GM06990 (cell line): ENCODE measurements around the gene ZNF26.
"Not testable (repeated sequence)": the region's sequence is repeated elsewhere in the genome, so short reads cannot be mapped to it uniquely, and the experiment has no call there.

Source experiments
- DNase-seq: peaks from one replicate; pipeline ENCODE4 v3.0.0-alpha.2; 2011; ENCODE audit not compliant: insufficient read length; ENCODE audit errors: extremely low read depth
- H3K27me3 ChIP-seq: replicated peaks from 2 replicates; pipeline ENCODE4 v1.6.0; 2011; ENCODE audit warnings: low read length; ENCODE audit not compliant: control insufficient read depth, insufficient read depth
- H3K36me3 ChIP-seq: 2 replicates; pipeline ENCODE4 v1.5.1; 2011; ENCODE audit warnings: low read length; ENCODE audit not compliant: control insufficient read depth, insufficient read depth
- H3K4me3 ChIP-seq: replicated peaks from 2 replicates; pipeline ENCODE4 v1.5.1; 2011; ENCODE audit warnings: low read depth, mild to moderate bottlenecking, control low read depth, low read length
- TF ChIP-seq, protein P1 (sequence below): IDR thresholded peaks from 2 replicates; pipeline ENCODE4 v1.5.1; 2011; ENCODE audit warnings: low read length, control low read depth, mild to moderate bottlenecking, inconsistent platforms; ENCODE audit not compliant: insufficient read depth, poor library complexity, severe bottlenecking

The ZNF26 gene

DNA sequence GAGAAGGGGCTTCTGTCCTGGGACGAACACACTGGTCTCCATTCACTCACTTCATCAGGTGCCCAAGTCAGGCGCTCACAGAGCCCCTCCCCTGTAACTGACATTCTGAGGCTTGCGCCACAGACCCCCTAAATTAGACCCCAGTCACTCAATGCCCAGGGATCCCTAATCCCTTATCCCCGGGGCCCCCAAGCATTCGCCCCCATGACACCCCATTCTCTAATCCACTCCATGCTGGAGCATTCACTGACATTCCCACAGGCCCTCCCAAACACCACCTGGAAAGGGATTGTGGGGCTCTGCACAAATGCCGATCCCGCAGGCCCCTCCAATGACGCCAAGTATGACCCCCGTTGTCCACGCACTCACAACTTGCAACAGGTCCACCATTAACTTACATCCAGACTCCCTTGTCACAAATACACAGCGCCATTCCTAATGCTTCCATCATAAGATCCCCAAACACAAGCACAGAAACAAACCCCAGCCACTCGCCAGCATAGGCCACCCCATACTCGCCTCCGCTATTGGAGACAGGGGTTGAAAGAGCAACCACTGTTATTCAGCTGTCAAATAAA lies 31.6 kb upstream of the ZNF26 start:
- no peaks in the 10 kb centered on the region for H3K27me3 ChIP-seq
- H3K36me3 ChIP-seq = no peaks in the 10 kb centered on the region; the same call in 1 of the 2 replicates
- TF ChIP-seq, protein P1, sequence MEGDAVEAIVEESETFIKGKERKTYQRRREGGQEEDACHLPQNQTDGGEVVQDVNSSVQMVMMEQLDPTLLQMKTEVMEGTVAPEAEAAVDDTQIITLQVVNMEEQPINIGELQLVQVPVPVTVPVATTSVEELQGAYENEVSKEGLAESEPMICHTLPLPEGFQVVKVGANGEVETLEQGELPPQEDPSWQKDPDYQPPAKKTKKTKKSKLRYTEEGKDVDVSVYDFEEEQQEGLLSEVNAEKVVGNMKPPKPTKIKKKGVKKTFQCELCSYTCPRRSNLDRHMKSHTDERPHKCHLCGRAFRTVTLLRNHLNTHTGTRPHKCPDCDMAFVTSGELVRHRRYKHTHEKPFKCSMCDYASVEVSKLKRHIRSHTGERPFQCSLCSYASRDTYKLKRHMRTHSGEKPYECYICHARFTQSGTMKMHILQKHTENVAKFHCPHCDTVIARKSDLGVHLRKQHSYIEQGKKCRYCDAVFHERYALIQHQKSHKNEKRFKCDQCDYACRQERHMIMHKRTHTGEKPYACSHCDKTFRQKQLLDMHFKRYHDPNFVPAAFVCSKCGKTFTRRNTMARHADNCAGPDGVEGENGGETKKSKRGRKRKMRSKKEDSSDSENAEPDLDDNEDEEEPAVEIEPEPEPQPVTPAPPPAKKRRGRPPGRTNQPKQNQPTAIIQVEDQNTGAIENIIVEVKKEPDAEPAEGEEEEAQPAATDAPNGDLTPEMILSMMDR = no peak
- no peak overlapping the region for H3K4me3 ChIP-seq
- DNase-seq = no peak

DNA sequence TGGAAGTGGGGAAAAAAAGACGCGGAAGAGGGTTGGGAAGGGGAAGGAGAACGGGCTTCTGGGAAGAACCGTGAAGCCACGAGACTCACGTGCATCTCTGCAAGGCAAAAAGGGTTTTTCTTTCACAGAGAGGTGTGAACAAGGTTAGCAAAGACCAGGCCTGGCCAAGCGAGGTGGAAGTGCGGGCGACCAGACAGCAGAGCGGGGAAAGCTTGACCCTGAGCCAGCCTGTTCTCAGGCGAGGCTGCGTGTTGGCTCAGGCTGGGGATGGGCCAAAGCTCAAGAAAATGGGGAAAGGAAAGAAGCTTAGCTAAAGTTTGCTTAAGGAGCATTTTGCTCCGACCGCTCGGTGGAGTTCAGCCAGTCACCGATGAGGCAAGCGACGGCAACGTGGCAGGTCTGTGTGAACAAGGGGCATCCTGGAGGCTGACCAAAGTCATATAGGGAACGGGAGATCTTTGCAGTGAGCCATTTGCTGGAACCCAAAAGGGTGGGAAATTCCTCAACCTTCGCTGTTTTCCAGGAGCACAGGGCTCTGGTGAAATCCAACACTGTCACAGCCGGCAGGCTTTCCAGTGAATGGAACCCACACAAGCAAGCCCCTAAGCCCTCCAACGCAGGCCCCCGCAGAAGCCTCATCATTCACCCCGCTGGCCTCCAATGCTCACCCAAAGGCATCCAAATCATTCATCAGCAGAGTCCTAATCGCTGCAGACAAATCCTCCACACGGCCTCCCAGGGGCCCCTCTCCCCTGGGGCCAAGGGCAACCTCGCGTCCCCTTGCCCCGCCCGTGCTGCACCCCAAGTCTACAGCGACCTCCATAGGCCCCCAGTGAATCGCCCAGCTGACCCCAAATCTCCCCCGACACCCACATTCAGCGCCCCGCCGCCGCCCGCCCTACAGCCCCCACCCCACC lies 30.8 kb upstream of the ZNF26 start:
- H3K27me3 ChIP-seq = no peaks in the 10 kb centered on the region
- peak overlapping the region; percentile 71 for H3K4me3 ChIP-seq
- H3K36me3 ChIP-seq = no peaks in the 10 kb centered on the region
- TF ChIP-seq, protein P1 = peak; percentile 26
- DNase-seq = peak; percentile 70

DNA sequence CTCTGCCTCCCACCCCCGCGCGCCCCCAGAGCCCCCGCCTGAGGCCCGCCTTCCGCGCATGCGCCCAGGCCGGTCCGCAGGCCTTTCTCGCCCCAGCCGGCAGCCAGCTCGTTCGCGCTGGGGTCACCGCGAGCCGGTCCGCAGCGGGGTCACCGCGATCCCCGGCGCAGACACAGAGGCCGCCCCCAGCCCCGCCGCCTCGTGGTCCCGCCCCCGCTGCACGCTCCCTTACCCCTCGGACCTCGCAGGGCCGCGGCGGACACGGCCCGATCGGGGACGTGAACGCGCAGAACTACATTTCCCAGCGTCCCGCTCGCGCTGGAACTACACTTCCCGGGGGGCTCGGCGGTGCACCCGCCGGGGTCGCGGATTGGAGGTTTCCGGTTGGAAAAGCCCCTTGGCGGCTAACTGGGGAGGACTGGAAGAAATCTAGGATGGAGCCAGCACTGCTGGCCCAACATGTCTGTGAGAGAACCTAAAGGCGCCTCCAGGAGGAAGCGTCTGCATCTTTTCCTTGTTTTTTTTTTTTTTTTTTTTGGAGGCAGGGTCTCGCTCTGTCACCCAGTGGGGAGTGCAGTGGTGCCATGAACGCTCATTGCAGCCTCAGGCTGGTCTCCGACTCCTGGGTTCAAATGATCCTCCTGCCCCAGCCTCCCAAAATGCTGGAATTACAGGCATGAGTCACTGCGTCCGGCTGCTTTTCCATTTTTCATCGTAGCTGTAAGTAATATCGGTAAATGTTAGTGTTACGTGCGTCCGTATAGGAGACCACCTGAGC lies 30.0 kb upstream of the ZNF26 start, which contains the start of gene ZNF605:
Gene ZNF605, minus strand, starts transcription at position 296 of the 778 bp plus-strand sequence. CDS start 10,671 bp downstream, outside the sequence.
- H3K36me3 ChIP-seq = no peaks in the 10 kb centered on the region
- TF ChIP-seq, protein P1 = no peak
- DNase-seq = peak; percentile 87
- H3K4me3 ChIP-seq = peak within 1 kb of the TSS; percentile 71
- no peaks in the 10 kb centered on the region for H3K27me3 ChIP-seq

DNA sequence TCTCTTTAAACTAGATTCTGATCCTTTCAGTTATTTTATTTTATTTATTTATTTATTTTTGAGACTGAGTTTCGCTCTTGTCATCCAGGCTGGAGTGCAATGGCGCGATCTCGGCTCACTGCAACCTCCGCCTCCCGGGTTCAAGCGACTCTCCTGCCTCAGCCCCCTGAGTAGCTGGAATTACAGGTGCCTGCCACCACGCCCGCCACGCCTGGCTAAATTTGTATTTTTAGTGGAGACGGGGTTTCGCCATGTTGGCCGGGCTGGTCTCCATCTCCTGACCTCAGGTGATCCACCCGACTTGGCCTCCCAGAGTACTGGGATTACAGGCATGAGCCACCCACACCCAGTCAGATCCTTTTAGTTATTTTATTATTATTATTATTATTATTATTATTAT lies 24.4 kb upstream of the ZNF26 start:
- H3K36me3 ChIP-seq, H3K27me3 ChIP-seq, DNase-seq, H3K4me3 ChIP-seq: not testable (repeated sequence)

DNA sequence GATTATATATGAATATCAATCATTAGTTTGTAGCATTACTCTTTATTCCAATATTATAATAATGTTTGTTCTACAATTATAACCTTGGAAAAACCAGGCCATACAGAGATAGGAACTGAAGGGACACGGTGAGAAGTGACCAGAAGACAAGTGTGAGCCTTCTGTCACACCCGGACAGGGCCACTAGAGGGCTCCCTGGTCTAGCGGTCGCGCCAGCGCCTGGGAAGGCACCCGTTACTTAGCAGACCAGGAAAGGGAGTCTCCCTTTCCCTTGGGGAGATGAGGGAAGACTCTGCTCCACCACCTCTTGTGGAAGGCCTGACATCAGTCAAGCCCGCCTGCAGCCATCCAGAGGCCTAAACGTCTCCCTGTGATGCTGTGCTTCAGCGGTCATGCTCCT lies 22.2 kb upstream of the ZNF26 start:
- H3K36me3 ChIP-seq, DNase-seq, H3K4me3 ChIP-seq, H3K27me3 ChIP-seq: not testable (repeated sequence)

DNA sequence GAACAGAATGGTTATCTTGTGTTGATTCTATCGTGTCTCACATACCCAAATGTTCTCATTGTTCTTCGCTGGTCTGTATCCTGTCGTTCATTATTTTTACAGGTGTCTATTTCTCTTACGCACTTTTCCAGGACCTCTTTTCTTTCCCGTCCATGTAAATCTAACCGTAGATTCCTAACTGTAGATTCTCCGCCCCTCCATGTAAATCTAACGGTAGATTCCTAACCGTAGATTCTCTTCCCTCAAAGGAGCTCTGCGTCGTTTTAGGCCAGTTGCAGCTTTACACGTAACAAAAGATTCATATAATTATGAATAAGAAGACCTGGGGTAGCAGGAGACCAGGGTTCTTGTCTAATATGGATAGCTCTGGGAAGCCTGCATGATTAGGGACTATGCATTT lies 20.4 kb upstream of the ZNF26 start:
- Histone ChIP-seq H3K36me3 (no peaks in the 10 kb centered on the region), H3K27me3 (no peaks in the 10 kb centered on the region), H3K4me3 (no peak overlapping the region)
- TF ChIP-seq, protein P1 = no peak
- DNase-seq = no peak
